Retinal pigment epithelial cell (primary cell): Measurements from ENCODE around the gene GNL1.

Experiments used
- DNase-seq: peaks from one replicate; pipeline ENCODE4 v3.0.0-alpha.2; 2010; ENCODE audit warnings: low read depth
- H3K4me3 ChIP-seq: 2 replicates; pipeline ENCODE4 v1.5.1; 2011; ENCODE audit warnings: mild to moderate bottlenecking, low read length, control low read depth, moderate library complexity
- CTCF ChIP-seq: conservative IDR thresholded peaks from 2 replicates; pipeline ENCODE4 v1.5.1; 2011; ENCODE audit warnings: low read depth, low read length, control low read depth, inconsistent platforms

GNL1 gene

GRCh38 chr6:30556906-30557682 lies 805 bp upstream of the GNL1 start, which contains the start of gene PRR3:
PRR3 (plus strand) TSS chr6:30557295; CDS start chr6:30557345, 50 bp downstream.
- DNase-seq: peak; percentile 58
- no peak for TF ChIP-seq CTCF
- H3K4me3 ChIP-seq: peak within 1 kb of the TSS; percentile 77

- H3K4me3 ChIP-seq: peak overlapping the region; percentile 77
- TF ChIP-seq CTCF: no peak
These were observed 548 bp downstream of the GNL1 start for GRCh38 chr6:30555816-30556065.

GRCh38 chr6:30554962-30555815 lies 1.1 kb downstream of the GNL1 start:
- no peak for TF ChIP-seq CTCF
- DNase-seq: no peak
- peak overlapping the region; percentile 77 for H3K4me3 ChIP-seq

More at GRCh38 chr6:30555816-30556065, 548 bp downstream of the GNL1 start:
- DNase-seq: no peak

GRCh38 chr6:30554404-30554803 lies 1.9 kb downstream of the GNL1 start:
- no peak overlapping the region for H3K4me3 ChIP-seq
- TF ChIP-seq CTCF: no peak
- no peak for DNase-seq

- no peak for TF ChIP-seq CTCF
- no peak overlapping the region for H3K4me3 ChIP-seq
- DNase-seq: no peak
These were observed 7.9 kb downstream of the GNL1 start for GRCh38 chr6:30548375-30548774.

GRCh38 chr6:30547454-30547853 lies 8.8 kb downstream of the GNL1 start:
- no peak for TF ChIP-seq CTCF
- DNase-seq: no peak
- H3K4me3 ChIP-seq: no peak overlapping the region
